ENCODE data around the gene F8A2.
"Not testable (repeated sequence)": the region's sequence is repeated elsewhere in the genome, so short reads cannot be mapped to it uniquely, and the experiment has no call there.

The F8A2 gene

GRCh38 chrX:155381843-155382528 is at the start of gene F8A2:
F8A2 (plus strand) TSS chrX:155382095; CDS start chrX:155382115, 20 bp downstream.
- not testable (repeated sequence) for DNase-seq

- DNase-seq = no peak
These were observed 48.3 kb upstream of the F8A2 start for GRCh38 chrX:155333544-155334100.

GRCh38 chrX:155334486-155335336 is 47.2 kb upstream of the F8A2 start, which contains the start of gene CLIC2:
CLIC2 (minus strand) TSS chrX:155334614; CDS start chrX:155334427, 187 bp downstream.
- no peak for DNase-seq

GRCh38 chrX:155335337-155335712 is 46.6 kb upstream of the F8A2 start:
- not testable (repeated sequence) for DNase-seq

GRCh38 chrX:155345689-155346088 is 36.2 kb upstream of the F8A2 start:
- not testable (repeated sequence) for DNase-seq

- not testable (repeated sequence) for DNase-seq
These were observed 32.4 kb upstream of the F8A2 start for GRCh38 chrX:155349448-155349847.

GRCh38 chrX:155363712-155364111 is 18.2 kb upstream of the F8A2 start:
- not testable (repeated sequence) for DNase-seq

GRCh38 chrX:155373777-155374458 is 8.0 kb upstream of the F8A2 start:
- not testable (repeated sequence) for DNase-seq

- DNase-seq = not testable (repeated sequence)
These were observed 2.1 kb upstream of the F8A2 start for GRCh38 chrX:155379802-155380201.

- DNase-seq = not testable (repeated sequence)
These were observed 653 bp downstream of the F8A2 start for GRCh38 chrX:155382529-155382967.

- no peak for DNase-seq
These were observed 7.7 kb downstream of the F8A2 start for GRCh38 chrX:155389634-155390033.

GRCh38 chrX:155394747-155395276 is 12.9 kb downstream of the F8A2 start:
- not testable (repeated sequence) for DNase-seq

- DNase-seq = no peak
These were observed 24.5 kb downstream of the F8A2 start for GRCh38 chrX:155406429-155406828.

- no peak for DNase-seq
These were observed 35.9 kb downstream of the F8A2 start for GRCh38 chrX:155417769-155418168.
